ENCODE results near the gene SGO2. TPM values are rescaled to one million over a fixed set of nuclear protein-coding genes. Genes with fewer than 3 reads are reported as not detected.

Gene SGO2
- total RNA-seq, 2 experiments from 2014 or later: 50.2 to 58.4 TPM

- intact Hi-C loops (cut with micrococcal nuclease): no loop called here
- Mint-ChIP-seq H3K27ac (peak within 1 kb of the TSS; percentile 89), H3K9me3 (no peaks in the 10 kb centered on the region), H3K4me3 (peak within 1 kb of the TSS; percentile 91), H3K27me3 (no peaks in the 10 kb centered on the region), H3K4me1 (ENCODE audit: low read depth) (peaks cover 25% of the 10 kb centered on the region), H3K36me3 (ENCODE audit: low read depth) (peaks cover 3% of the 10 kb centered on the region)
- ATAC-seq (peak; percentile 98), DNase-seq (peak; percentile 90)
- POLR2A ChIA-PET: interaction anchor here (0.5 to 0.6 kb wide), 2 partner anchors 8 to 136 kb away, joined by 3 to 4 read pairs; no protein-coding TSS in a partner anchor
- CTCF ChIA-PET: interaction anchor here (0.6 to 6.8 kb wide), 9 partner anchors 8 to 570 kb away, joined by 3 to 44 read pairs (median 3); partner anchors contain the start of gene SGO2
- TF ChIP-seq, protein P1, sequence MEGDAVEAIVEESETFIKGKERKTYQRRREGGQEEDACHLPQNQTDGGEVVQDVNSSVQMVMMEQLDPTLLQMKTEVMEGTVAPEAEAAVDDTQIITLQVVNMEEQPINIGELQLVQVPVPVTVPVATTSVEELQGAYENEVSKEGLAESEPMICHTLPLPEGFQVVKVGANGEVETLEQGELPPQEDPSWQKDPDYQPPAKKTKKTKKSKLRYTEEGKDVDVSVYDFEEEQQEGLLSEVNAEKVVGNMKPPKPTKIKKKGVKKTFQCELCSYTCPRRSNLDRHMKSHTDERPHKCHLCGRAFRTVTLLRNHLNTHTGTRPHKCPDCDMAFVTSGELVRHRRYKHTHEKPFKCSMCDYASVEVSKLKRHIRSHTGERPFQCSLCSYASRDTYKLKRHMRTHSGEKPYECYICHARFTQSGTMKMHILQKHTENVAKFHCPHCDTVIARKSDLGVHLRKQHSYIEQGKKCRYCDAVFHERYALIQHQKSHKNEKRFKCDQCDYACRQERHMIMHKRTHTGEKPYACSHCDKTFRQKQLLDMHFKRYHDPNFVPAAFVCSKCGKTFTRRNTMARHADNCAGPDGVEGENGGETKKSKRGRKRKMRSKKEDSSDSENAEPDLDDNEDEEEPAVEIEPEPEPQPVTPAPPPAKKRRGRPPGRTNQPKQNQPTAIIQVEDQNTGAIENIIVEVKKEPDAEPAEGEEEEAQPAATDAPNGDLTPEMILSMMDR (IDR thresholded peaks at IDR 0.05): peak; percentile 80
Measured at GRCh38 chr2:200509612-200510433, 16.2 kb upstream of the SGO2 start, which contains the start of gene KCTD18. Gene KCTD18, minus strand, starts transcription at chr2:200510068. Its CDS starts 3,052 bp downstream, at chr2:200507016.

GRCh38 chr2:200515155-200515554, 10.9 kb upstream of the SGO2 start:
- Mint-ChIP-seq H3K27ac (no peak overlapping the region), H3K9me3 (peaks cover 4% of the 10 kb centered on the region), H3K27me3 (no peaks in the 10 kb centered on the region), H3K4me1 (ENCODE audit: low read depth) (peaks cover 14% of the 10 kb centered on the region), H3K4me3 (no peak overlapping the region), H3K36me3 (ENCODE audit: low read depth) (no peaks in the 10 kb centered on the region)
- intact Hi-C loops (cut with micrococcal nuclease): no loop called here
- DNase-seq (no peak), ATAC-seq (no peak)
- CTCF ChIA-PET: interaction anchor here (6.8 kb wide), 1 partner anchor 10 kb away, joined by 44 read pairs; the partner anchor contains the start of gene SGO2
- TF ChIP-seq, protein P1 (IDR thresholded peaks at IDR 0.05): no peak
- POLR2A ChIA-PET: no interaction called here

DNA sequence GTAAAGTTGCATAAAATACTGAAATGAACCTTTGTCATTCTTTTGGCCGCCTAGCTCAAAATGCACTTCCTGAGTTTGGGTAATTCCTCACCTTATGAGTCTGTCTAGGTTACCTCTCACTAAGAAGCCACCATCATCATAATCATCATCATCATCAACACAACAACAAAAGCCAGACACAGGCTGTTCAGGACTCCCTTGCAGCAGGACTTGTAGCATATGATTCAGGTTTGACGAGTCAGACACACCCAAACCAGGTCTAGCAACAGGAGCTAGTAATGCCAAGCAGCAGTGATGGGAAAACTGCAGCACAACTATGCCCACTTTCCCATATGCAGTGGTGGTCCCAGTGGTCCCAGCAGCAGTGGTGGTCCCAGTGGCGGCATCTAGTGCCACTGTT, 2.8 kb upstream of the SGO2 start:
- intact Hi-C loops (cut with micrococcal nuclease): no loop called here
- peaks cover 3% of the 10 kb centered on the region for H3K36me3 Mint-ChIP-seq (ENCODE audit: low read depth)
- H3K27me3 Mint-ChIP-seq: peaks cover 3% of the 10 kb centered on the region
- no peak overlapping the region for H3K4me3 Mint-ChIP-seq
- DNase-seq: no peak
- H3K27ac Mint-ChIP-seq: no peak overlapping the region
- TF ChIP-seq, protein P1 (IDR thresholded peaks at IDR 0.05): no peak
- ATAC-seq: no peak
- peaks cover 18% of the 10 kb centered on the region for H3K4me1 Mint-ChIP-seq (ENCODE audit: low read depth)
- CTCF ChIA-PET: interaction anchor here (0.8 to 5.2 kb wide), 3 partner anchors 11 to 40 kb away, joined by 3 to 44 read pairs (median 3); partner anchors contain the start of gene KCTD18
- POLR2A ChIA-PET: no interaction called here
- no peaks in the 10 kb centered on the region for H3K9me3 Mint-ChIP-seq

DNA sequence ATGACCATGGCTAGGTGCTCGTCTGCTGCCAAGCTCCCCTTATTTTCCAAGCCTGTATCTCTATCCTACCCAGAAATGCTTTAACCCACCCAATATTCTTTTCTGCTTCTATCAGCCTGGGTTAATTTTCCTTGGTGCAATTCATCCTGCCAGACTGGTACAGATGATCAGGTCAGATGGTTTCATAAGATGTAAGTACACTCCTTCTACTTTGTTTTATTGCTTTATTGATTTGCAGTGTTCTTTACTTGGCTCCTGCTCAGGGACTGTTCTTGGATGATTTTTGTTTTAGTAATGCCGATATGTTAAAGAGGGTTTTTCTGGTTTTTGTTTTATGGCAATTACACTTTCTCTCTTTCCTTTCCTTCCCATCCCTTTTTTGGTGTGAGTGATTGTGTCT, 2.4 kb upstream of the SGO2 start:
- ChIA-PET POLR2A (no interaction called here), CTCF (interaction anchor here (0.7 to 5.2 kb wide), 3 partner anchors 12 to 516 kb away, joined by 3 to 44 read pairs (median 3); partner anchors contain the start of gene KCTD18)
- Mint-ChIP-seq H3K27me3 (peaks cover 3% of the 10 kb centered on the region), H3K9me3 (no peaks in the 10 kb centered on the region), H3K4me1 (ENCODE audit: low read depth) (peaks cover 21% of the 10 kb centered on the region), H3K27ac (no peak overlapping the region), H3K4me3 (no peak overlapping the region), H3K36me3 (ENCODE audit: low read depth) (peaks cover 3% of the 10 kb centered on the region)
- TF ChIP-seq, protein P1 (IDR thresholded peaks at IDR 0.05): no peak
- DNase-seq (no peak), ATAC-seq (no peak)
- intact Hi-C loops (cut with micrococcal nuclease): no loop called here

DNA sequence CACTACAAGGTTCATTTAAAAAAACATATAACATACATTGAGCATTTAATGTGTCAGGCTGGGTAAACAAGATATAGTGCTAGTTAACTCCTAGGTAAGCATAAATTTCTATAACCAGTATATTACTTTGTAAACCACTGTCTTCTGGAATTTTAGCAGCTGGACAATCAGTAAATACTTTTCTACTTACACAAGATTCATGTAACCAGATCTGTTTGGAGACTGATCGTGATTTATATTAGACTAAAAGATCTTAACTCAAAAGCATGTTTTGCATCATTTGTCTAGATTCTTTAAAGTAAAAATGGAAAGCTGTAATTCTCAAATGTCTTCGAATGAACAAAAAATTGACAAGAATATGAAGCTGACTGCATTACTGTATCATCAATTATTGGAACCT, 941 bp upstream of the SGO2 start:
- POLR2A ChIA-PET: interaction anchor here (0.6 to 1.0 kb wide), 2 partner anchors 188 to 328 kb away, joined by 3 read pairs; no protein-coding TSS in a partner anchor
- H3K27me3 Mint-ChIP-seq: peaks cover 3% of the 10 kb centered on the region
- H3K36me3 Mint-ChIP-seq (ENCODE audit: low read depth): peaks cover 3% of the 10 kb centered on the region
- CTCF ChIA-PET: interaction anchor here (1.0 to 5.2 kb wide), 6 partner anchors 8 to 200 kb away, joined by 3 to 44 read pairs (median 4); partner anchors contain the start of gene KCTD18
- no peaks in the 10 kb centered on the region for H3K9me3 Mint-ChIP-seq
- H3K4me1 Mint-ChIP-seq (ENCODE audit: low read depth): peaks cover 21% of the 10 kb centered on the region
- intact Hi-C loops (cut with micrococcal nuclease): no loop called here
- H3K4me3 Mint-ChIP-seq: no peak overlapping the region
- H3K27ac Mint-ChIP-seq: no peak overlapping the region
- TF ChIP-seq, protein P1 (IDR thresholded peaks at IDR 0.05): no peak
- DNase-seq: no peak
- ATAC-seq: no peak
